DOHH2 (cell line): ENCODE data around the gene CPEB3.

Experiments
- H3F3A ChIP-seq: fragments of 200-600 bp; sonication (generic), shearing (Covaris generic); 2 replicates; pipeline ENCODE4 v1.6.0; 2016; ENCODE audit warnings: antibody characterized with exemption, mild to moderate bottlenecking; ENCODE audit not compliant: control insufficient read depth, insufficient read depth
- H3K27ac ChIP-seq: fragments of 200-600 bp; sonication (generic); 2 replicates; pipeline ENCODE4 v1.5.1; 2014; ENCODE audit warnings: low read depth, mild to moderate bottlenecking, low read length, moderate library complexity
- H3K27me3 ChIP-seq: fragments of 200-600 bp; sonication (generic); 2 replicates; pipeline ENCODE4 v1.6.1; 2014; ENCODE audit warnings: mild to moderate bottlenecking, low read length, mixed read lengths; ENCODE audit not compliant: control insufficient read depth
- H3K36me3 ChIP-seq: fragments of 200-600 bp; sonication (generic); 2 replicates; pipeline ENCODE4 v1.6.1; 2014; ENCODE audit warnings: mild to moderate bottlenecking, low read length, moderate library complexity, mixed read lengths; ENCODE audit not compliant: control insufficient read depth
- H3K4me1 ChIP-seq: fragments of 200-600 bp; sonication (generic); 2 replicates; pipeline ENCODE4 v1.6.1; 2014; ENCODE audit warnings: mild to moderate bottlenecking, low read length, mixed read lengths; ENCODE audit not compliant: control insufficient read depth
- H3K4me2 ChIP-seq: fragments of 200-600 bp; sonication (generic); 2 replicates; pipeline ENCODE4 v1.6.0; 2014; ENCODE audit warnings: mild to moderate bottlenecking, low read length, moderate library complexity
- H3K4me3 ChIP-seq: fragments of 200-600 bp; sonication (generic); 2 replicates; pipeline ENCODE4 v1.5.1; 2014; ENCODE audit warnings: mild to moderate bottlenecking, low read length, mixed read lengths
- H3K79me2 ChIP-seq: fragments of 200-600 bp; sonication (generic); 2 replicates; pipeline ENCODE4 v1.6.1; 2014; ENCODE audit warnings: mild to moderate bottlenecking, low read length, mixed read lengths; ENCODE audit not compliant: control insufficient read depth
- H3K9me2 ChIP-seq: fragments of 200-600 bp; sonication (generic); replicated peaks from 2 replicates; pipeline ENCODE4 v1.6.1; 2014; ENCODE audit warnings: mild to moderate bottlenecking, low read length, mixed read lengths; ENCODE audit not compliant: control insufficient read depth
- H3K9me3 ChIP-seq: fragments of 200-600 bp; sonication (generic); 2 replicates; pipeline ENCODE4 v1.6.1; 2014; ENCODE audit warnings: antibody characterized with exemption, low read length, mixed read lengths; ENCODE audit not compliant: control insufficient read depth, insufficient read depth
- H4K20me1 ChIP-seq: fragments of 200-600 bp; sonication (generic); 2 replicates; pipeline ENCODE4 v1.6.0; 2014; ENCODE audit warnings: low read depth, mild to moderate bottlenecking, antibody characterized with exemption, low read length, moderate library complexity; ENCODE audit not compliant: control insufficient read depth, insufficient read depth
- CTCF ChIP-seq: fragments of 200-600 bp; sonication (generic); IDR thresholded peaks from one replicate; pipeline ENCODE4 v1.5.1; 2014; ENCODE audit warnings: antibody characterized with exemption, mild to moderate bottlenecking, low read depth, low read length; ENCODE audit not compliant: poor library complexity, severe bottlenecking
- EZH2phosphoT487 ChIP-seq: fragments of 200-600 bp; sonication (generic); IDR thresholded peaks from 2 replicates; pipeline ENCODE4 v1.6.1; 2017; ENCODE audit warnings: borderline replicate concordance, mild to moderate bottlenecking, antibody characterized with exemption, low read length, moderate library complexity, mixed read lengths

The CPEB3 gene

GRCh38 chr10:92113911-92114600 lies 176.8 kb downstream of the CPEB3 start:
- no peaks in the 10 kb centered on the region for H3K9me3 ChIP-seq
- H3F3A ChIP-seq: no peaks in the 10 kb centered on the region
- H3K27ac ChIP-seq: no peak overlapping the region
- H3K9me2 ChIP-seq: no peaks in the 10 kb centered on the region
- no peaks in the 10 kb centered on the region for H3K4me1 ChIP-seq
- no peak overlapping the region for H3K4me3 ChIP-seq
- H3K36me3 ChIP-seq: no peaks in the 10 kb centered on the region
- no peak overlapping the region for H3K4me2 ChIP-seq
- no peaks in the 10 kb centered on the region for H4K20me1 ChIP-seq
- H3K27me3 ChIP-seq: no peaks in the 10 kb centered on the region
- no peaks in the 10 kb centered on the region for H3K79me2 ChIP-seq
- no peak for TF ChIP-seq EZH2phosphoT487
- TF ChIP-seq CTCF: no peak

- Histone ChIP-seq H3K27me3 (no peaks in the 10 kb centered on the region), H3F3A (no peaks in the 10 kb centered on the region), H3K4me2 (no peak overlapping the region), H3K9me3 (no peaks in the 10 kb centered on the region), H3K36me3 (no peaks in the 10 kb centered on the region), H3K27ac (no peak overlapping the region), H3K9me2 (no peaks in the 10 kb centered on the region), H3K4me3 (no peak overlapping the region), H3K79me2 (no peaks in the 10 kb centered on the region), H3K4me1 (no peaks in the 10 kb centered on the region), H4K20me1 (no peaks in the 10 kb centered on the region)
- TF ChIP-seq CTCF (no peak), EZH2phosphoT487 (no peak)
Observed at GRCh38 chr10:92112462-92112861, 178.4 kb downstream of the CPEB3 start.

- no peak overlapping the region for H3K27ac ChIP-seq
- no peaks in the 10 kb centered on the region for H3K9me2 ChIP-seq
- TF ChIP-seq EZH2phosphoT487 (no peak), CTCF (no peak)
- no peaks in the 10 kb centered on the region for H3K9me3 ChIP-seq
- no peaks in the 10 kb centered on the region for H3K27me3 ChIP-seq
- no peak overlapping the region for H3K4me2 ChIP-seq
- H3K79me2 ChIP-seq: no peaks in the 10 kb centered on the region
- H3F3A ChIP-seq: no peaks in the 10 kb centered on the region
- no peaks in the 10 kb centered on the region for H3K36me3 ChIP-seq
- no peaks in the 10 kb centered on the region for H3K4me1 ChIP-seq
- no peaks in the 10 kb centered on the region for H4K20me1 ChIP-seq
- H3K4me3 ChIP-seq: no peak overlapping the region
Observed at GRCh38 chr10:92111336-92111939, 179.4 kb downstream of the CPEB3 start.
